K562 (cell line): ENCODE results near the gene UBE2E2. TPM values are rescaled to one million over a fixed set of nuclear protein-coding genes. Genes with fewer than 3 reads are reported as not detected.

Experiments
- ATAC-seq: fragments of 200-7000 bp; cut with Tn5 transposase; 3 replicates; pipeline ENCODE4 v1.9.1; 2020; ENCODE audit warnings: moderate library complexity
- BruUV-seq: library from RNA; stranded (reverse); fragments of 400-500 nt; replicated peaks from 2 replicates; lab custom pipeline; 2021; lab: Mats Ljungman, UMichigan
- CTCF ChIA-PET: fragments of 300-600 bp; formaldehyde crosslinking; extraction: SDS; loops from one replicate; lab custom pipeline; 2021; ENCODE audit warnings: low intra/inter-chr PET ratio; lab: Yijun Ruan, JAX
- POLR2A ChIA-PET: fragments of 300-600, 350-650 bp; sonication (Branson Sonifier 250); formaldehyde crosslinking; extraction: SDS; loops from one replicate; lab custom pipeline; 2021; ENCODE audit warnings: antibody characterized with exemption, inconsistent platforms; lab: Yijun Ruan, JAX
- DNase-seq, 4 experiments: peaks; one replicate each; pipeline versions ENCODE4 v3.0.0 to v3.0.0-alpha.2; 2011 to 2018; ENCODE audit warnings: low spot score in 3 of 4, mixed read lengths in 3 of 4; ENCODE audit errors: extremely low read depth in 1 of 4
- FAIRE-seq: peaks from 2 replicates; lab custom pipeline; 2011; peaks lifted over from hg19 to GRCh38; lab: Jason Lieb, UNC
- H2AFZ ChIP-seq: 2 replicates; pipeline ENCODE4 v1.6.0; 2011; ENCODE audit warnings: low read depth, low read length, control low read depth, inconsistent platforms
- H3K27ac ChIP-seq: fragments of 200-600 bp; 3 replicates; pipeline ENCODE4 v1.8.0; 2011; ENCODE audit warnings: low read depth, mild to moderate bottlenecking, control low read depth, inconsistent platforms, low read length, moderate library complexity, mixed read lengths; ENCODE audit errors: extremely low read depth
- H3K27me3 ChIP-seq, 2 experiments: fragments of 300-600 bp in 1 of 2; 2 replicates in 1 of 2; 3 replicates in 1 of 2; pipeline versions ENCODE4 v1.6.0 to v1.8.0; 2011; ENCODE audit warnings: inconsistent platforms in 2 of 2, low read length in 2 of 2, mild to moderate bottlenecking in 1 of 2, mixed read lengths in 1 of 2, moderate library complexity in 1 of 2; ENCODE audit not compliant: control insufficient read depth in 2 of 2, insufficient read depth in 2 of 2
- H3K36me3 ChIP-seq: fragments of 300-600 bp; 3 replicates; pipeline ENCODE4 v1.8.0; 2011; ENCODE audit warnings: mild to moderate bottlenecking, low read length, inconsistent platforms; ENCODE audit not compliant: control insufficient read depth, insufficient read depth
- H3K4me1 ChIP-seq, 2 experiments: fragments of 200-600 bp in 1 of 2; replicated peaks in 1 of 2; 2 replicates in 1 of 2; 3 replicates in 1 of 2; pipeline versions ENCODE4 v1.5.1 to v1.8.0; 2011; ENCODE audit warnings: inconsistent platforms in 2 of 2, low read length in 2 of 2, mild to moderate bottlenecking in 1 of 2, mixed read lengths in 1 of 2, moderate library complexity in 1 of 2; ENCODE audit not compliant: control insufficient read depth in 2 of 2, insufficient read depth in 2 of 2
- H3K4me2 ChIP-seq: 2 replicates; pipeline ENCODE4 v1.6.1; 2011; ENCODE audit warnings: low read length, control low read depth, inconsistent platforms, mixed read lengths; ENCODE audit not compliant: insufficient read depth
- H3K4me3 ChIP-seq: fragments of 200-600 bp; sonication (generic), shearing (Covaris generic); 2 replicates; pipeline ENCODE4 v1.5.1; 2016; ENCODE audit warnings: control low read depth, inconsistent platforms
- H3K79me2 ChIP-seq: fragments of 200-600 bp; 3 replicates; pipeline ENCODE4 v1.8.0; 2011; ENCODE audit warnings: low read length, inconsistent platforms; ENCODE audit not compliant: control insufficient read depth, insufficient read depth
- H3K9ac ChIP-seq, 2 experiments: 2 replicates each; pipeline versions ENCODE4 v1.6.0 to v1.6.1; 2011; ENCODE audit warnings: low read depth in 2 of 2, low read length in 2 of 2, control low read depth in 1 of 2, inconsistent platforms in 1 of 2, mild to moderate bottlenecking in 1 of 2, mixed read lengths in 1 of 2; ENCODE audit not compliant: insufficient read depth in 1 of 2
- H3K9me1 ChIP-seq: one replicate; pipeline ENCODE4 v1.6.0; 2011; ENCODE audit warnings: inconsistent platforms, mild to moderate bottlenecking, low read length, moderate library complexity; ENCODE audit not compliant: control insufficient read depth, insufficient read depth
- H3K9me3 ChIP-seq: replicated peaks from 2 replicates; pipeline ENCODE4 v1.5.1; 2011; ENCODE audit warnings: low read depth, low read length, inconsistent platforms; ENCODE audit not compliant: control insufficient read depth, insufficient read depth
- H4K20me1 ChIP-seq: replicated peaks from 2 replicates; pipeline ENCODE4 v1.6.1; 2011; ENCODE audit warnings: low read length, inconsistent platforms, mixed read lengths; ENCODE audit not compliant: control insufficient read depth, insufficient read depth
- BCL6 ChIP-seq: fragments of 250-450 bp; sonication (Bioruptor Pico); IDR thresholded peaks from 2 replicates; pipeline ENCODE4 v1.4.0; 2020
- CHCHD3 ChIP-seq: fragments of 250-450 bp; sonication (Bioruptor Pico); IDR thresholded peaks from 2 replicates; pipeline ENCODE4 v2.1.2; 2022; ENCODE audit warnings: mild to moderate bottlenecking
- CREB3 ChIP-seq: fragments of 450-650 bp; conservative IDR thresholded peaks from 2 replicates; pipeline ENCODE4 v1.6.1; 2016; ENCODE audit warnings: missing genetic modification characterization, low read depth, mild to moderate bottlenecking, missing compliant biosample characterization, moderate library complexity
- FOXP1 ChIP-seq: sonication (generic); formaldehyde crosslinking; IDR thresholded peaks from 2 replicates; pipeline ENCODE4 v1.8.0; 2022; ENCODE audit warnings: mild to moderate bottlenecking, missing genetic modification reagents
- MTF1 ChIP-seq: fragments of 250-450 bp; sonication (Bioruptor Pico); IDR thresholded peaks from 2 replicates; pipeline ENCODE4 v1.9.0; 2021; ENCODE audit warnings: moderate library complexity, mild to moderate bottlenecking, inconsistent platforms, borderline replicate concordance
- NCOR1 ChIP-seq: fragments of 450-650 bp; IDR thresholded peaks from 2 replicates; pipeline ENCODE4 v1.6.1; 2016; ENCODE audit warnings: mild to moderate bottlenecking, moderate library complexity
- PYGO2 ChIP-seq: fragments of 450-650 bp; IDR thresholded peaks from 2 replicates; pipeline ENCODE4 v1.6.1; 2016; ENCODE audit warnings: mild to moderate bottlenecking, missing genetic modification characterization, moderate library complexity, missing compliant biosample characterization
- RAD51 ChIP-seq: fragments of 450-650 bp; IDR thresholded peaks from 2 replicates; pipeline ENCODE4 v1.7.1; 2016; ENCODE audit warnings: low read depth, mild to moderate bottlenecking, borderline replicate concordance
- SMAD4 ChIP-seq: fragments of 250-450 bp; sonication (Bioruptor Pico); conservative IDR thresholded peaks from 2 replicates; pipeline ENCODE4 v1.8.0; 2021; ENCODE audit warnings: inconsistent platforms, mild to moderate bottlenecking, moderate library complexity
- SMARCA4 ChIP-seq: fragments of 450-650 bp; IDR thresholded peaks from 2 replicates; pipeline ENCODE4 v1.6.1; 2016
- ZMIZ1 ChIP-seq, 2 experiments: fragments of 150-350 bp in 1 of 2; IDR thresholded peaks; 2 replicates each; pipeline ENCODE4 v1.6.1; 2012 to 2016; ENCODE audit warnings: low read depth in 2 of 2, low read length in 2 of 2, mild to moderate bottlenecking in 1 of 2, moderate library complexity in 1 of 2
- ZNF197 ChIP-seq: fragments of 200-800 bp; sonication (Bioruptor generic); IDR thresholded peaks from 2 replicates; pipeline ENCODE4 v1.6.1; 2016; ENCODE audit warnings: low read depth, missing genetic modification characterization, missing compliant biosample characterization
- ZNF239 ChIP-seq: fragments of 250-450 bp; sonication (Bioruptor Pico); IDR thresholded peaks from 2 replicates; pipeline ENCODE4 v1.4.0; 2020; ENCODE audit warnings: mild to moderate bottlenecking
- WGBS: fragments of 100-300 bp; shearing (Covaris generic); methylation state at CpG from one replicate; pipeline ENCODE4 v1.1.6; 2016; ENCODE audit warnings: low coverage, mixed read lengths; ENCODE audit not compliant: insufficient coverage; ENCODE audit errors: missing lambda C conversion rate; 5-methylcytosine and 5-hydroxymethylcytosine counted together
- in situ Hi-C: fragments of 300-500 bp; cut with MboI; formaldehyde crosslinking; loops from 4 replicates; pipeline ENCODE4 v1.15.0; 2018; ENCODE audit warnings: inconsistent platforms, mixed read lengths
- intact Hi-C: fragments of 100-400 bp; cut with micrococcal nuclease; formaldehyde crosslinking; loops from 2 replicates; pipeline ENCODE4 v1.14.2; 2022
- polyA plus RNA-seq, 8 experiments: library from polyadenylated mRNA; depleted of rRNA in 4 of 8; stranded (reverse) in 5 of 8; unstranded in 3 of 8; fragments of >200 nt; fragmentation: Nextera tagmentation in 2 of 8; fragmentation: Illumina TruSeq in 1 of 8; extraction: Ambion mirVana in 2 of 8; extraction: Trizol in 1 of 8; gene quantifications; 2 replicates each; pipeline versions ENCODE4 v1.2.1 to v1.2.3, GENCODE V29; 2011 to 2014; ENCODE audit warnings: inconsistent platforms in 1 of 8, missing spikeins in 1 of 8
- total RNA-seq, 7 experiments: library from RNA; depleted of rRNA in 6 of 7; stranded (reverse); fragments of >200 nt in 6 of 7; fragmentation: Illumina TruSeq in 2 of 7; extraction: Trizol in 2 of 7; gene quantifications; 2 replicates each; pipeline versions ENCODE4 v1.2.1 to v1.2.3, GENCODE V29; 2011 to 2021; ENCODE audit warnings: low replicate concordance in 1 of 7

UBE2E2 gene
- total and polyA plus RNA-seq, 9 of the 15 experiments (the other 6 are each of a cell fraction or from before 2014, with no cell fraction given), result 0.22 to 5.1 (median 1.9) TPM

- intact Hi-C loops, result no loop called here
- Histone ChIP-seq H3K4me2 (no peak overlapping the region), H3K9me3 (no peaks in the 10 kb centered on the region; the same call in 1 of the 2 replicates), H3K27ac (no peak overlapping the region), H3K4me1 (no peaks in the 10 kb centered on the region), H3K9me1 (no peaks in the 10 kb centered on the region), H3K36me3 (no peaks in the 10 kb centered on the region), H3K79me2 (no peaks in the 10 kb centered on the region), H2AFZ (no peak overlapping the region), H3K9ac (no peak overlapping the region), H3K27me3 (no peaks in the 10 kb centered on the region), H4K20me1 (no peaks in the 10 kb centered on the region), H3K4me3 (no peak overlapping the region)
- no peak for TF ChIP-seq ZNF197 (CRISPR knock-in tag)
- TF ChIP-seq FOXP1 (CRISPR knock-in tag), result no peak
- TF ChIP-seq ZMIZ1 (IDR thresholded peaks at IDR 0.05; ENCODE audit: low read depth in 2 of 2, low read length in 2 of 2), result no peak
- no peak for TF ChIP-seq RAD51
- no peak for TF ChIP-seq MTF1 (CRISPR knock-in tag)
- no peak for TF ChIP-seq BCL6 (CRISPR knock-in tag)
- no peak for TF ChIP-seq NCOR1
- TF ChIP-seq PYGO2 (tag), result no peak
- no peak for TF ChIP-seq SMAD4 (CRISPR knock-in tag)
- TF ChIP-seq CHCHD3 (CRISPR knock-in tag), result no peak
- no peak for TF ChIP-seq ZNF239 (CRISPR knock-in tag)
- TF ChIP-seq SMARCA4, result no peak
- no peak for TF ChIP-seq CREB3 (tag)
- in situ Hi-C loops, result no loop called here
- DNase-seq (no peak), FAIRE-seq (no peak), ATAC-seq (no peak)
- POLR2A ChIA-PET, result no interaction called here
- BruUV-seq, result no TSS peak
- CTCF ChIA-PET, result no interaction called here
- WGBS, result 0% methylated on average over 4 of the region's 4 CpGs
Measured at GRCh38 chr3:23519314-23520208, 316.4 kb downstream of the UBE2E2 start.
